GM21619 (cell line): ENCODE data around the gene C1orf52.
"Not testable (repeated sequence)": the region's sequence is repeated elsewhere in the genome, so short reads cannot be mapped to it uniquely, and the experiment has no call there.

Experiments
- ATAC-seq: cut with Tn5 transposase; IDR thresholded peaks from one replicate; pipeline ENCODE4 v1.9.1; 2021; ENCODE audit not compliant: unreplicated experiment

The C1orf52 gene

GRCh38 chr1:85278853-85279314, 19.4 kb upstream of the C1orf52 start:
- ATAC-seq = no peak

DNA sequence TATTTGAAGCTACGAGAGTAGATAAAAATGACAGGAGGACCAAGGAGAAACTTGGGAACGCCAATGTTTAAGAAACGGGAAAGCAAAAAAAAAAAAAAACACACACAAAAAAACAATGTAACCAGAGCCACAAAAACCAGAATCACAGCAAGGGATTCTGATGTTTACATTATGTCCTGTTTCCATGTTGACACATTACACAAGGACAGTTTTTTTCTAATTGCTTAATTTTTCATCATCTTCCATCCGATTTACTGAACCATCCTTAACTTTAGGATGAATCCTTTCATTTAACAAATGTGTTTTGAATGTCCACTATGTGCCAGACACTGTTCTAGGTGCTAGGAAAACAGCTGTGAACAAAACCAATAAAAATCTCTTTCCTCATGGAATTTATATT, 18.3 kb upstream of the C1orf52 start:
- ATAC-seq = no peak

- no peak for ATAC-seq
Observed at GRCh38 chr1:85276978-85277639, 17.6 kb upstream of the C1orf52 start.

DNA sequence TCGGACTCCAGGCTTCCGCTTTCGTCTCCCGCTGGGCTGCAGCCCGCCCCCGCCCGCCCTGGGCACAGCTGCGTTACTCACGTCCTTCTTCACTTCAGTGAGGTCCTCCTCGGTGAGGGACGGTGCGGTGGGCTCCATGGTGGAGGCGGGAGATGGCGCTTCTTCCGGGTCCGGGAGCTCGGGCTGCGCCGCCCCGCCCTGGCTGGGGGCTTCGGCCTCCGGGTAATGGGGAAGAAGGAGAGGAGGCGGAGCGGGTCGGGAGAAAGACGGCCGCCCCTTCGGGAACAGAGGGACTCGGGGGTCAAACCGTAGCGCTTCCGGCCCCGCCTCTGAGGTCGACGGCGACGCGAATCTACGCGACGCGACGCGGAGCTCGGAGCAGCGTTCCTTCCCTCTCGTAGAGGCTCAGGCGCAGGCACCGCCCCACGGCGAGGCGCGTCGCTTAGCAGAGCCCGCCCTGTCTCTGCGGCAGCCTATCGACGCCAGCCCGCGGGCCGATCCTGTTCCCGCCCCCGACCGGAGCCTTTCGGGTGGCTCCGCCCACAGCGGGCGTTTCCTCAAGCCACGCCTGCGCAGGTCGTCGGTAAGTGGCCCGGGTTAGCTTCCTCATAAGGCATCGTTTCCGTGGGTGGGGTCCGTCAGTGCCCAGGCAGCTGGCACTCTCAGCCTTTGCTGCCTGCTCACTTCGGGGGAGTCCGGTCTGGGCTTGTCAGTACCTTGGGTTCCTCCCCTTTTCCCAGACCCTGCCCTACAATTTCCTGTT, 16.9 kb upstream of the C1orf52 start, which contains the start of gene BCL10:
TSS of gene BCL10 (minus strand) at position 418 of the 763 bp plus-strand sequence. CDS start at position 138, 280 bp downstream.
- peak; percentile 95 for ATAC-seq

- no peak for ATAC-seq
Observed at GRCh38 chr1:85275701-85276214, 16.3 kb upstream of the C1orf52 start.

- no peak for ATAC-seq
Observed at GRCh38 chr1:85274969-85275453, 15.5 kb upstream of the C1orf52 start.

DNA sequence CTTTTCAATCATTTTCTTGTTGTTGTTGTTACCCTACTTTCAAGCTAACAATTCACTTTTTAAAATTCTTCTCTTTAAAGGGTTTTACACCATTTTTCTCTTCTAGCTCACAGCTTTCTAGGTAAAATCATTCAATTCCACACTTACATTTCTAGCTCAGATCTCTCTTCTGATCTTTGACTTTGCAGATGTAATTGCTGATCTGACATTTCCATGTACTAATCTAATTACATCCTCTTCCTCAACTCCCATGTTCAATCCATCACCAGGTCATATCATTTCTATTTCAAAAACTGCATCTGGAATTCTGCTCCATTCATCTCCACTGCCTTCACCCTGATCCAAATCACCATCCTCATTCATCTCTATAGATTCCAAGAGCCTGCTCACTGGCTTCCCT, 13.9 kb upstream of the C1orf52 start:
- ATAC-seq = no peak

DNA sequence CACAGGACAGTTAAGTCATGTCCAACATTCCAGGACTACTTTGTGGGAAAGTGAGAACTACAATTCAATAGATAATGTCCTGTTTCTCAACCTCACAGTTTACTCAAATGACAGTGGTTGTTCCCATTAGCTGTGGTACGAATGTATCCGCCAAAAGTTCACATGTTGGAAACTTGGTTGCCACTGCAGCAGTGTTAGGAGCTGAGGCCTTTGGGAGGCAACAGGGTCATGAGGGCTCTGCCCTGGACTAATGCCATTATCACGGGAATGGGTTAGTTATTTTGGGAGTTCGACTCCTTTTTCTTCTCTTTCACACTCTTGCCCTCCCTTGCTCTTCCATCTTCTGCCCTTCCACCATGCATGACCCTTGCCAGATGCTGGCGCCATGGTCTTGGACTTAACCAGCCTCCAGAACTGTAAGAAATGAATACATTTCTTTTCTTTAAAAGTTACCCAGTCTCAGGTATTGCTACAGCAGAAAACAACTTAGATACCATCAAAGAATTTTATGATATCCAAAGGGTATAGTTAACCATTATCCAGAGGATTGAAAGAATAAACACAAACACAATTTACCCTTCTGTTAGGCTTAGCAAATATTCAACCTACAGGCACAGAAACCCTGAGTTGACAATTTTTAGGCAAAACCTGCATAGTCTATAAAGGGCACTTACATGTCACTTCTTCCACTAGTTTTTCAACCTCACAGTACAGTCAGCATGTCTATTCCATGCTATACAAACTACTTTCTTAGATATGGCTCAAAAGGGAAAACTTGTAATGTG, 9.5 kb upstream of the C1orf52 start:
- no peak for ATAC-seq

- no peak for ATAC-seq
Observed at GRCh38 chr1:85267313-85267712, 7.9 kb upstream of the C1orf52 start.

GRCh38 chr1:85264150-85264549, 4.7 kb upstream of the C1orf52 start:
- ATAC-seq = no peak

DNA sequence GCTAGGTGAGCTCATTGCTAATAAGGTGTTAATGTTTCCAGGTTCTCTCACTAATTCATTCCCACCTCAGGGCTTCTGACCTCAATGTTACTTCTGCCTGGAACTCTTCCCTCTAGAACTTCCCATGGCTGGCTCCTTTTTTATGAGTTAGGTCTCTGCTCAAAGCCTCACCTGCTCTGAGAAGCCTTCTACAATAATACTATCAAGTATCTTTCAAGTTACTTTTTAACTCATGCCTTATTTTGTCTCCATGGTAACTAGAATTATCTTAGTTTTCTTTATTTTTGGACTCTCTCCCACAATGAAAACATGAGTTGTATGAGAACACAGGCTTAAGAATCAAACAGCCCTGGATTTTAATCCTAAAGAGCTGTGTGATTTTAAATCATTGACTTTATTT, 3.5 kb upstream of the C1orf52 start:
- no peak for ATAC-seq

- ATAC-seq = no peak
Observed at GRCh38 chr1:85259912-85260274, 431 bp upstream of the C1orf52 start.

- ATAC-seq = no peak
Observed at GRCh38 chr1:85258536-85259117, 835 bp downstream of the C1orf52 start.

GRCh38 chr1:85249042-85249441, 10.4 kb downstream of the C1orf52 start:
- ATAC-seq = not testable (repeated sequence)

GRCh38 chr1:85245891-85246290, 13.6 kb downstream of the C1orf52 start:
- ATAC-seq = no peak

DNA sequence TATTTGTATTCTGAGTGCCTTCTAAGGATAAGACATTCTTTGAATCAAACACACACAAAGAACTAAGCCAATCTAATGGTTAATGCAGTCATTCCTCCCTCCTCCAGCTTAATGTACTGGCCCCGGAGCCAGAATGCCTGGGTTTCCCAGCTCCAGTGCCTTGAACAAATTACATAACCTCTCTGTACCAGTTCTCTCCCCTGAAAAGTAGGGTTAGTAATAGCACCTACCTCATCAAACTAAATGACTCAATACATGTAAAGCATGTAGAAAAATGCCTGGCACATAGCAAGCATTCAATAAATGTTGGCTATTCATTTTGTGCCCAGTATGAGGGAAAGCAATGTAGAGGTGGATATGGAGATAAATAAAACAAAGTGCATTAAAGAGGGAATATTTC, 14.0 kb downstream of the C1orf52 start:
- ATAC-seq = no peak

- no peak for ATAC-seq
Observed at GRCh38 chr1:85244271-85245061, 15.0 kb downstream of the C1orf52 start.

DNA sequence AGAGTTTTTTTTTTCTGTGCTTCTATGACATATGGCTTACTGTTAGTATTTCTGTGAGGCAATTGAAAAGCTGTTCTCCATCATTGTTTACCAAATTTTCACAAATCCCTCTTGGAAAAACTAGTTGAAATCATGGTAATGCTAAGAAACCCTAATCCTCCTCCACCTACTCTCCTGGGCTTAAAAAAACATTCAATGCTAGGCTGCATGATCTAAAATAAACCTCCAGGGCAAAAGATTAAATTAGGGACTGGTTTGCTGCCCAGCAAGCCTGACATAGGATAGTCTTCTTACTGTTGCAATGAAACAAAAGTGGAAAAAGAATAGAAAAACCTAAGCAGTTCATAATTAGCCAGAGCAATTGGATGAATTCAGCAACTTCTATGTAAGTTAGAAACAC, 16.1 kb downstream of the C1orf52 start:
- ATAC-seq = no peak

- ATAC-seq = no peak
Observed at GRCh38 chr1:85240643-85241042, 18.8 kb downstream of the C1orf52 start.

- no peak for ATAC-seq
Observed at GRCh38 chr1:85240174-85240601, 19.3 kb downstream of the C1orf52 start.
